DND-41 (cell line): Measurements from ENCODE around the gene CFAP77.

Experiments
- ATAC-seq: fragments of 200-7000 bp; cut with Tn5 transposase; 3 replicates; pipeline ENCODE4 v1.9.1; 2021; ENCODE audit warnings: low read depth; ENCODE audit not compliant: insufficient read depth
- DNase-seq: peaks from one replicate; pipeline ENCODE4 v3.0.0-alpha.2; 2020
- H2AFZ ChIP-seq: 2 replicates; pipeline ENCODE4 v1.6.0; 2012; ENCODE audit warnings: low read depth, low read length
- H3K27ac ChIP-seq: 2 replicates; pipeline ENCODE4 v1.5.1; 2012; ENCODE audit warnings: low read length, inconsistent platforms
- H3K27me3 ChIP-seq: fragments of 200-600 bp; sonication (generic); 2 replicates; pipeline ENCODE4 v1.6.0; 2012; ENCODE audit warnings: low read length, mild to moderate bottlenecking, inconsistent platforms; ENCODE audit not compliant: insufficient read depth, poor library complexity
- H3K36me3 ChIP-seq: 2 replicates; pipeline ENCODE4 v1.5.1; 2012; ENCODE audit warnings: low read length, inconsistent platforms; ENCODE audit not compliant: insufficient read depth
- H3K4me1 ChIP-seq: 2 replicates; pipeline ENCODE4 v1.5.1; 2012; ENCODE audit warnings: mild to moderate bottlenecking, low read length; ENCODE audit not compliant: insufficient read depth
- H3K4me2 ChIP-seq: 2 replicates; pipeline ENCODE4 v1.6.0; 2012; ENCODE audit warnings: mild to moderate bottlenecking, moderate library complexity, low read length, inconsistent platforms; ENCODE audit not compliant: insufficient read depth
- H3K4me3 ChIP-seq, 2 experiments: fragments of 200-600 bp in 1 of 2; shearing (Covaris generic) in 1 of 2; 2 replicates each; pipeline ENCODE4 v1.5.1; 2012 to 2016; ENCODE audit warnings: inconsistent platforms in 2 of 2, low read length in 2 of 2, mild to moderate bottlenecking in 2 of 2, low read depth in 1 of 2, moderate library complexity in 1 of 2
- H3K79me2 ChIP-seq: 2 replicates; pipeline ENCODE4 v1.6.0; 2012; ENCODE audit warnings: low read length, inconsistent platforms; ENCODE audit not compliant: insufficient read depth
- H3K9ac ChIP-seq: 2 replicates; pipeline ENCODE4 v1.6.0; 2012; ENCODE audit warnings: low read depth, mild to moderate bottlenecking, inconsistent platforms, low read length, moderate library complexity
- H3K9me3 ChIP-seq: 2 replicates; pipeline ENCODE4 v1.5.1; 2012; ENCODE audit warnings: low read length, moderate library complexity, mild to moderate bottlenecking, inconsistent platforms; ENCODE audit not compliant: insufficient read depth, severe bottlenecking
- H4K20me1 ChIP-seq: 2 replicates; pipeline ENCODE4 v1.6.0; 2012; ENCODE audit warnings: low read length; ENCODE audit not compliant: insufficient read depth
- EZH2 ChIP-seq: IDR thresholded peaks from 3 replicates; pipeline ENCODE4 v1.6.1; 2012; ENCODE audit warnings: borderline replicate concordance, low read depth, mild to moderate bottlenecking, moderate library complexity, low read length, inconsistent platforms; ENCODE audit not compliant: severe bottlenecking
- TF ChIP-seq, protein P1 (sequence below): IDR thresholded peaks from 2 replicates; pipeline ENCODE4 v1.5.1; 2012; ENCODE audit warnings: borderline replicate concordance, low read length, moderate library complexity, mild to moderate bottlenecking; ENCODE audit not compliant: poor library complexity, severe bottlenecking; ENCODE audit errors: extremely low read depth

Gene CFAP77

DNA sequence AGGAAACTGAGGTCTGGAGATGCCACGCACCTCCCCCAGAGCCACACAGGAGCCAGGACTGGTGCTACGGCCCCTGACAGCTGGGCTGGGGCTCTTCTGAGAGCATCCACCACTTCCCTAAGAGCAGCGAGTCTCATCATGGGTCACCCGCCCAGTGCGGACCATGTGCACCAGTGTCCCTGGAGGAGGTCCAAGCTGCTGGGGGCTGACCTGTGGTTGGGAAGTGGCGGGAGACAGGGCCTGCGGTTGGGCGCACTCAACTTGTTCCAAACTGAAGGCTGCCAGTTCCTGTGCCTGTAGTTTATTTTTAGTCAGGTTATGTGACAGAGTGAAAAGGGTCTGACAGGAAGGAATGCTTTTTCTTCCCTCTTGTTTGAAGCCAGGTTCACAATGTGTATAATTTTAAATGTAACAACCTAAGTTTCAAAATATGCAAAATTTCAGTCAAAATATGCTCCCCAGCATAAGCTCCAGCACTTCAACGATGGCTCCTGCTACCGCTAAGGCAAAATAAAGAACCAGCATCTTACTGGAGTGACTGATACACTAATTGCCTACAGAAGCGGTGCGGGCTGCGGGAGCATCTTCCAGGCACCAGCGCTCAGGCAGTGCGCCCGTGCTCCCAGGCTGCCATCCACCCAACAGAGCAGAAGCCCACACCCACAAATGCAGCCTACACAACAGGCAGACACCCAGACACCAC lies 187.2 kb downstream of the CFAP77 start:
- Histone ChIP-seq H3K27me3 (no peaks in the 10 kb centered on the region), H3K4me3 (no peak overlapping the region), H2AFZ (no peak overlapping the region), H4K20me1 (peaks cover 17% of the 10 kb centered on the region; the same call in 1 of the 2 replicates), H3K4me1 (no peaks in the 10 kb centered on the region), H3K9ac (no peak overlapping the region), H3K79me2 (no peaks in the 10 kb centered on the region), H3K9me3 (no peaks in the 10 kb centered on the region), H3K4me2 (no peak overlapping the region), H3K27ac (no peak overlapping the region), H3K36me3 (peaks cover 61% of the 10 kb centered on the region)
- TF ChIP-seq, protein P1, sequence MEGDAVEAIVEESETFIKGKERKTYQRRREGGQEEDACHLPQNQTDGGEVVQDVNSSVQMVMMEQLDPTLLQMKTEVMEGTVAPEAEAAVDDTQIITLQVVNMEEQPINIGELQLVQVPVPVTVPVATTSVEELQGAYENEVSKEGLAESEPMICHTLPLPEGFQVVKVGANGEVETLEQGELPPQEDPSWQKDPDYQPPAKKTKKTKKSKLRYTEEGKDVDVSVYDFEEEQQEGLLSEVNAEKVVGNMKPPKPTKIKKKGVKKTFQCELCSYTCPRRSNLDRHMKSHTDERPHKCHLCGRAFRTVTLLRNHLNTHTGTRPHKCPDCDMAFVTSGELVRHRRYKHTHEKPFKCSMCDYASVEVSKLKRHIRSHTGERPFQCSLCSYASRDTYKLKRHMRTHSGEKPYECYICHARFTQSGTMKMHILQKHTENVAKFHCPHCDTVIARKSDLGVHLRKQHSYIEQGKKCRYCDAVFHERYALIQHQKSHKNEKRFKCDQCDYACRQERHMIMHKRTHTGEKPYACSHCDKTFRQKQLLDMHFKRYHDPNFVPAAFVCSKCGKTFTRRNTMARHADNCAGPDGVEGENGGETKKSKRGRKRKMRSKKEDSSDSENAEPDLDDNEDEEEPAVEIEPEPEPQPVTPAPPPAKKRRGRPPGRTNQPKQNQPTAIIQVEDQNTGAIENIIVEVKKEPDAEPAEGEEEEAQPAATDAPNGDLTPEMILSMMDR, result no peak
- ATAC-seq (no peak), DNase-seq (no peak)

DNA sequence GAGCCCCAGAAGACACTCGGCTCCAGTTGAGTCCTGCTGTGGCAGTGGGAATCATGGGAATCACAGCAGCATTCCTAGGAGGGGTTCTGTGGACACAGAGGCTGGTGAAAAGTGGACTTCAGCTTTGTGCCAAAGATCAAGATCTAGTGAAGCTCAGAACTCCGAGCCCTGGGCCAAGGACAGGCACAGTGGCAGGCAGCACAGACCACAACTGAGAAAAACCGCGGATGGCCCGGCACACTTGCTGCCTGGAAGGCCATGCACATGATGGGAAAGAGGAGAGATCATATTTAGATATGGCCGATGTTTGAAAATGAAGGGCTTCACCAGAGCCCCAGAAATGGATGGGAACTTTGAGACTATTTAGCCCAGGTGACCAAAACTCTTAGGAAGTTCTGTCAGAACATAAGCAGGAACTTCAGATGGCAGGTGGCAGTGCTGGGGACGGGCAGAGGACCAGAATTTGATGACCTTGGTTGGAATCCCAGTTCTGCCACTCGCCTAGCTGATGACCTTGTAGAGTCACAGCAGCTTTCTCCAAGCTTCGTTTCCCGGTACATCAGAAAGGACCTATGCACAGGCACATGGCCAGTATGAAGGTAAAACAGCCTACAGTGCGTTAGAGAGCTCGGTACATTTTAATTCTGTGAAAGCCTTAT lies 190.4 kb downstream of the CFAP77 start:
- no peak overlapping the region for H3K27ac ChIP-seq
- H3K9ac ChIP-seq, result no peak overlapping the region
- no peak overlapping the region for H2AFZ ChIP-seq
- H3K4me2 ChIP-seq, result no peak overlapping the region
- no peaks in the 10 kb centered on the region for H3K4me1 ChIP-seq
- H3K27me3 ChIP-seq, result no peaks in the 10 kb centered on the region
- H3K4me3 ChIP-seq, result no peak overlapping the region
- H3K36me3 ChIP-seq, result peaks cover 70% of the 10 kb centered on the region
- H3K79me2 ChIP-seq, result no peaks in the 10 kb centered on the region
- TF ChIP-seq, protein P1, result no peak
- TF ChIP-seq EZH2, result no peak
- no peak for ATAC-seq
- no peaks in the 10 kb centered on the region for H3K9me3 ChIP-seq
- peaks cover 18% of the 10 kb centered on the region for H4K20me1 ChIP-seq
- no peak for DNase-seq

DNA sequence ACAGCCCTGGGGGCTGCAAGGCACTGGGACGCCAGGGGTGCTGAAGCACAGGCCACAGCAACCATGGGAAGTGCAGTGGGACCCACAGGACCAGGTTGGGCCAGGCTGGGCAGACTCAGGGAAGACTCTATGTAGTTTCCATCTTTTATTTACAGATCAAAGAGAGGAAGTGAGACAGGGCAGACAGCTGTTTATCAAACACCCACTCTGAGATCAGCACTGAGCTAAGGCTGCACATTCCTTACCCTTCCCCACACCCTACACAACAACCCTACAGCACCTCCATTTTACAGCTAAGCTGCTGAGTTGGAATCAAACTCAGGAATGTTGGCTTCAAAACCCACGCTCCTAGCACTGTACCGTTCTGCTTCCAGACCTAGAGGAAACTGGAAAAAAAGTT lies 192.2 kb downstream of the CFAP77 start:
- H3K79me2 ChIP-seq, result no peaks in the 10 kb centered on the region
- no peak for TF ChIP-seq EZH2
- TF ChIP-seq, protein P1, result no peak
- H2AFZ ChIP-seq, result no peak overlapping the region
- no peaks in the 10 kb centered on the region for H3K27me3 ChIP-seq
- H3K36me3 ChIP-seq, result peaks cover 74% of the 10 kb centered on the region
- H4K20me1 ChIP-seq, result peaks cover 18% of the 10 kb centered on the region
- no peak for ATAC-seq
- no peak overlapping the region for H3K4me2 ChIP-seq
- DNase-seq, result no peak
- H3K4me3 ChIP-seq, result no peak overlapping the region
- H3K9ac ChIP-seq, result no peak overlapping the region
- no peaks in the 10 kb centered on the region for H3K9me3 ChIP-seq
- H3K27ac ChIP-seq, result no peak overlapping the region
- H3K4me1 ChIP-seq, result no peaks in the 10 kb centered on the region
